ENCODE measurements around the gene TMC6.

DNA sequence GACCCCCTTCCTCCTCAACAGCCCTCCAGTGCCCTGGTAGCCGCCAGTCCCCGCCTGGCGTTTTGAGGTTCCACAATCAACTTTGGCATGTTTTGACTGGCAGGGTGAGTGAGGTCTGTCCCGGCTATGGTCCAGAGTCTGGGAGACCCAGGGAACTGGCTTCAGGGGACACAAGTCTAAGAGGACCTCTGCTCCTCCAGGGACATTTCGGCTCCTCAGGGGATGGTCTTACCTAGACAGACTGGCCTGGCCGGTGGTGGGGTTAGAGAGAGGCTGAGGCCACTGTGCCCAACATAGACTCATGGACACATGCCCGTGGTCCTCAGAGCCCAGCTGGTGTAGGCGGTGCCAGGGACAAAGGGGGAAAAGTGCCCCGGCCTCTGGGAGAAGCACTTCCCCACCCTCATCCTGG lies 4.2 kb upstream of the TMC6 start:
- TF ChIP-seq, protein P1, sequence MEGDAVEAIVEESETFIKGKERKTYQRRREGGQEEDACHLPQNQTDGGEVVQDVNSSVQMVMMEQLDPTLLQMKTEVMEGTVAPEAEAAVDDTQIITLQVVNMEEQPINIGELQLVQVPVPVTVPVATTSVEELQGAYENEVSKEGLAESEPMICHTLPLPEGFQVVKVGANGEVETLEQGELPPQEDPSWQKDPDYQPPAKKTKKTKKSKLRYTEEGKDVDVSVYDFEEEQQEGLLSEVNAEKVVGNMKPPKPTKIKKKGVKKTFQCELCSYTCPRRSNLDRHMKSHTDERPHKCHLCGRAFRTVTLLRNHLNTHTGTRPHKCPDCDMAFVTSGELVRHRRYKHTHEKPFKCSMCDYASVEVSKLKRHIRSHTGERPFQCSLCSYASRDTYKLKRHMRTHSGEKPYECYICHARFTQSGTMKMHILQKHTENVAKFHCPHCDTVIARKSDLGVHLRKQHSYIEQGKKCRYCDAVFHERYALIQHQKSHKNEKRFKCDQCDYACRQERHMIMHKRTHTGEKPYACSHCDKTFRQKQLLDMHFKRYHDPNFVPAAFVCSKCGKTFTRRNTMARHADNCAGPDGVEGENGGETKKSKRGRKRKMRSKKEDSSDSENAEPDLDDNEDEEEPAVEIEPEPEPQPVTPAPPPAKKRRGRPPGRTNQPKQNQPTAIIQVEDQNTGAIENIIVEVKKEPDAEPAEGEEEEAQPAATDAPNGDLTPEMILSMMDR (IDR thresholded peaks at IDR 0.05) = no peak
- TF ChIP-seq EZH2 (IDR thresholded peaks at IDR 0.05) (no peak), EZH2phosphoT487 (IDR thresholded peaks at IDR 0.05) (no peak)

Measured in neural progenitor cell (in vitro differentiated cells).